Activated naive CD8-positive, alpha-beta T cell (primary cell): ENCODE results near the gene CCDC34.
"Not testable (repeated sequence)": the region's sequence is repeated elsewhere in the genome, so short reads cannot be mapped to it uniquely, and the experiment has no call there.

ENCODE experiments used
- H3K27ac Mint-ChIP-seq: one replicate; pipeline ENCODE4 v1.8.0; 2021; ENCODE audit warnings: mixed read lengths
- H3K27me3 Mint-ChIP-seq: one replicate; pipeline ENCODE4 v1.8.0; 2021; ENCODE audit warnings: mixed read lengths
- H3K36me3 Mint-ChIP-seq: one replicate; pipeline ENCODE4 v1.8.0; 2021; ENCODE audit warnings: mixed read lengths
- H3K4me1 Mint-ChIP-seq: one replicate; pipeline ENCODE4 v1.8.0; 2021; ENCODE audit warnings: low read depth, mixed read lengths
- H3K4me3 Mint-ChIP-seq: one replicate; pipeline ENCODE4 v1.8.0; 2021; ENCODE audit warnings: mild to moderate bottlenecking, mixed read lengths
- H3K9me3 Mint-ChIP-seq: one replicate; pipeline ENCODE4 v1.8.0; 2021; ENCODE audit warnings: low read depth, mixed read lengths

CCDC34 gene

GRCh38 chr11:27357250-27357649 lies 5.8 kb downstream of the CCDC34 start:
- Mint-ChIP-seq H3K4me3 (no peak overlapping the region), H3K9me3 (no peaks in the 10 kb centered on the region), H3K36me3 (peaks cover 2% of the 10 kb centered on the region), H3K27ac (no peak overlapping the region), H3K27me3 (no peaks in the 10 kb centered on the region), H3K4me1 (peaks cover 11% of the 10 kb centered on the region)

- Mint-ChIP-seq H3K9me3 (no peaks in the 10 kb centered on the region), H3K4me1 (peaks cover 6% of the 10 kb centered on the region), H3K27me3 (no peaks in the 10 kb centered on the region), H3K4me3 (no peak overlapping the region), H3K27ac (no peak overlapping the region), H3K36me3 (peaks cover 2% of the 10 kb centered on the region)
Measured at GRCh38 chr11:27356624-27357222, 6.3 kb downstream of the CCDC34 start.

DNA sequence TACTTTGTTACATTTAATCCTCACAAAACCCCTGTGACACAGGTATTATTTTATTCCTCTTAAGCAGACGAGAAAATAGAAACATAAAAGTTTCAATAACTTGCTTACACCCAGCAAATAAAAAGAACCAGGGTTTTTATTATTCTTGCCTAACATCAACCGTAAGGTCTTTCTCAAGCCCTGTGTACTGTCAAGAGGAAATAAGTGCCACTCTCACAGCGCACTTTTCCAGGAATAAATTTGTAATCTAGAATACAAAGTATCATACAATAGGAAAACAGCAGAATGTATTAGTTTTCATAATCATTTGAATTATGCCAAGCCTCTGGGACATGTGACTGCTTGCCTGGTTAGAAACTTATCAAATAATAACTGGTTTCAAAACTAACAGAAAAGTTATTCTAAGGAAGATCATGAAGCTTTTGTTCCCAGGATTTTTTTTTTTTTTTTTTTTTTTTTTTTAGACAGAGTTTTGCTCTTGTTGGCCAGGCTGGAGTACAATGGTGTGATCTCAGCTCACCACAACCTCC lies 7.4 kb downstream of the CCDC34 start:
- no peak overlapping the region for H3K4me3 Mint-ChIP-seq
- no peaks in the 10 kb centered on the region for H3K27me3 Mint-ChIP-seq
- H3K9me3 Mint-ChIP-seq, result no peaks in the 10 kb centered on the region
- peaks cover 3% of the 10 kb centered on the region for H3K4me1 Mint-ChIP-seq
- H3K27ac Mint-ChIP-seq, result no peak overlapping the region
- H3K36me3 Mint-ChIP-seq, result peaks cover 2% of the 10 kb centered on the region

GRCh38 chr11:27354359-27354965 lies 8.6 kb downstream of the CCDC34 start:
- Mint-ChIP-seq H3K9me3 (no peaks in the 10 kb centered on the region), H3K27me3 (no peaks in the 10 kb centered on the region), H3K4me1 (peaks cover 3% of the 10 kb centered on the region), H3K4me3 (no peak overlapping the region), H3K27ac (no peak overlapping the region), H3K36me3 (peaks cover 7% of the 10 kb centered on the region)

GRCh38 chr11:27353593-27354358 lies 9.2 kb downstream of the CCDC34 start:
- Mint-ChIP-seq H3K9me3 (no peaks in the 10 kb centered on the region), H3K36me3 (peaks cover 7% of the 10 kb centered on the region), H3K27me3 (no peaks in the 10 kb centered on the region), H3K4me3 (no peak overlapping the region), H3K4me1 (no peaks in the 10 kb centered on the region), H3K27ac (no peak overlapping the region)

- Mint-ChIP-seq H3K36me3 (peaks cover 9% of the 10 kb centered on the region), H3K27ac (no peak overlapping the region), H3K27me3 (no peaks in the 10 kb centered on the region), H3K9me3 (no peaks in the 10 kb centered on the region), H3K4me1 (no peaks in the 10 kb centered on the region), H3K4me3 (no peak overlapping the region)
Measured at GRCh38 chr11:27352781-27353180, 10.2 kb downstream of the CCDC34 start.

DNA sequence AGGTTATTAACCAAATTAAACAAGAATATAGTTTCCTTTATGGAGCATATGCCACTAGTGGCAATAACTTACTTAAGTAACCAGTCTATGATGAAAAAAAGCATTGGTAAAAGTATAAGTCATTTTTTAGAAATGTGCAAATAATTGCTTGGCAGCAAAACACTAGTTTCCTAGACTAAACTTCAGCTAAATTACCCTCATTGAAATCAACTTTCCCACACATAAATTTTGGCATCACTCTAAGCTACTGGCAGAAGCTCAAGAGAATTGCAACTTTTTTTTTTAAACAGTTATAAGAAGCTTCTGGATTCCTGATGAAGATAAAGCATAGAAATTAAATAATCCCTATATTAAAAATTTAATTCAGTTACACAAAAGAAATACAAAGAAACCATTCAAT lies 12.5 kb downstream of the CCDC34 start:
- Mint-ChIP-seq H3K27me3 (no peaks in the 10 kb centered on the region), H3K36me3 (peaks cover 11% of the 10 kb centered on the region)

DNA sequence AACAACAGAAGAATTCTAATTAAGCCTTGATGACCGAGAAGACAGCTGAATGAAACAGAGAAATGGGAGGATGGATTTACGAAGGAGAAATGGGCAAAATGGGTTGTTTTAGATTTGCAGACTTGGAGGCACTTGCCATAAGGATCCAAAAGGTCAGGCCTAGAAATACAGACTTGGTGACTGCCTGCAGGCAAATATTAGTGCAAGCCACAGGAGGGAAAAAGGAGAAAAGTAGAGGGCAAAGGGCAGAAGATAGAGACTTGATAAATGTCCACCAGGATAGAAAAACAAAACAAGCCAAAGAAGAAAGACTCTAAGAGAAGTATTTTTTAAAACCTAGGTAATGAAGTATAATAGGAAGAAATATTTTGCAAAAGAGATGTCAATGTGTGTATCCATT lies 13.1 kb downstream of the CCDC34 start:
- Mint-ChIP-seq H3K4me3 (no peak overlapping the region), H3K4me1 (no peaks in the 10 kb centered on the region), H3K36me3 (peaks cover 12% of the 10 kb centered on the region), H3K9me3 (no peaks in the 10 kb centered on the region), H3K27ac (no peak overlapping the region), H3K27me3 (no peaks in the 10 kb centered on the region)

More for the DNA sequence above, 12.5 kb downstream of the CCDC34 start:
- H3K4me3 Mint-ChIP-seq, result no peak overlapping the region
- no peaks in the 10 kb centered on the region for H3K4me1 Mint-ChIP-seq
- H3K9me3 Mint-ChIP-seq, result no peaks in the 10 kb centered on the region
- H3K27ac Mint-ChIP-seq, result no peak overlapping the region

GRCh38 chr11:27348340-27348873 lies 14.6 kb downstream of the CCDC34 start:
- H3K9me3 Mint-ChIP-seq, result no peaks in the 10 kb centered on the region
- no peaks in the 10 kb centered on the region for H3K4me1 Mint-ChIP-seq
- H3K27ac Mint-ChIP-seq, result no peak overlapping the region
- H3K27me3 Mint-ChIP-seq, result no peaks in the 10 kb centered on the region
- H3K4me3 Mint-ChIP-seq, result no peak overlapping the region
- peaks cover 16% of the 10 kb centered on the region for H3K36me3 Mint-ChIP-seq

DNA sequence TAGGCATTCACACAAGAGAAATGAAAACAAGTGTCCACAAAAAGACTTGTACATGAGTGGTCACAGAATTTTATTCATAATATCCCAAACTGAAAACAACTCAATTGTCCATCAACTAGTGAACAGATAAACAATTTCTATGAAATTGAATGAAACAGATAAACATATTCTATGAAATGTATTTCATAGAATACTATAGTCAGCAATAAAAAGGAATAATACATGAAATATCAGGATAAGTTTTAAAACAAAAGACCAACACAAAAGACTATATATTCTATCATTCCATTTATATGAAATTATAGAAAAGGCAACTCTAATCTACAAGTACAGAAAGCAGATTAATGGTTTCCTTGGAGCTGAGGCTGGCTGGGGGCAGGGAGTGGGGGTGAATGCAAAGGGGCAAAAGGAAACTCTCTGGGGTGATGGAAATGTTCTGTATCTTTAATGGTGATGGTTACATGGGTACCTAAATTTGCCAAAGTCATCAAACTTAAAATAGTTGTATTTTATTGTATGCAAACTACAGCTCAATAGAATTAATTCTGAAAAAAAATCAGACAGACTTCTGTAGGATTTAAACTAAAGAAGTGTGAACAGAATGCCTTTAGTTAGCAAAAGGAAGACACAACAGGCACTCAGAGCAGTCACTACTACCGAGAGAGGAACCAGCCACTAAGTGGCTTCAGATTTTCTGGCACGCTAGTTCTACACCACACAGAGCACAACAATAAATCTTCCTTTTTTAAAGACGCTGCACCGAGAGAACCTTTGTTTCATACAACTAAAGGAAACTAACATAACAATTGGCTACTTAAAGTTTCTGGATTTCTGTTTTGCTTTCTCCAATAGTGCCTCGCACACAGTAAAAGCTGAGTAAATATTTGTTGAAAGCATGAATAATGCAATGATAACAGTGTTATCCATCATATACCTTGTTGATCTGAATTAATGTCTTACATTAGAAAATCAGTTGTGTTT lies 15.4 kb downstream of the CCDC34 start:
- Mint-ChIP-seq H3K9me3 (no peaks in the 10 kb centered on the region), H3K27ac (no peak overlapping the region), H3K27me3 (no peaks in the 10 kb centered on the region), H3K4me3 (no peak overlapping the region), H3K36me3 (peaks cover 19% of the 10 kb centered on the region), H3K4me1 (no peaks in the 10 kb centered on the region)

DNA sequence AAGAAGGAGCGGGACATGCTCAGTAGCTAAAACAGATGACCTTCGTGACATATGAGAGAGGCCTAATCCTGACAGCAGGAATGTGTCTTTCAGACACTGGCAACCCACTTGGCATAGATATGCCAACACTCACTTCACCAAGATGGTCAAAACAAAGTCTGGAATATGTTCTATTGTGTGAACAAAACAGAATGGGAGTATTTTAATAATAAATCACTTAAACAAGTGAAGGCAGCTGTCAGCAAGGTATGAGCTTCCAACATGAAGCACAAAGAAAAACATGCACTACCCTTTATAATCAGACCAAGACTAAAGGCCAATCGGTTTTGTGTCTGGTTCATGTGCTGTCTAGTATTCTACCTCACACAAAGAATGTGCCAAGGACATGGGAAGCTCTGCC lies 23.1 kb downstream of the CCDC34 start:
- Mint-ChIP-seq H3K4me1 (no peaks in the 10 kb centered on the region), H3K36me3 (peaks cover 19% of the 10 kb centered on the region), H3K27ac (no peak overlapping the region), H3K9me3 (no peaks in the 10 kb centered on the region), H3K4me3 (no peak overlapping the region), H3K27me3 (no peaks in the 10 kb centered on the region)

DNA sequence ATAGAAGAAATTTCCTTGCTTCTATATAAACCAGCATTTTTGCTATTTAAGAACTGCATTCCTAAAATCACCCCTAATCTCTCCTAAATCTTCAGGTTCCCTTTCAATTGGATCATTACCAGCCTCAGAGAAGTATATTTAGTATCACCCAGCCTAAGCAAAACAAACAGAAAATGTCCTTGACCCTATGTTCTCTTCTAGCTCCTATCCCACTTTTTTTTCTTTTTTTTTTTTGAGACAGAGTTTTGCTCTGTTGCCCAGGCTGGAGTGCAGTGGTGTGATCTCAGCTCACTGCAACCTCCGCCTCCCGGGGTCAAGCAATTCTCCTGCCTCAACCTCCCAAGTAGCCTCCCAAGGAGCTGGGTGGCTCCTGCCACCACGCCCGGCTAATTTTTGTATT lies 28.3 kb downstream of the CCDC34 start:
- not testable (repeated sequence) for H3K4me1 Mint-ChIP-seq, H3K4me3 Mint-ChIP-seq, H3K27me3 Mint-ChIP-seq, H3K9me3 Mint-ChIP-seq, H3K27ac Mint-ChIP-seq
- H3K36me3 Mint-ChIP-seq, result peaks cover 12% of the 10 kb centered on the region

- no peak overlapping the region for H3K4me3 Mint-ChIP-seq
- no peaks in the 10 kb centered on the region for H3K4me1 Mint-ChIP-seq
- H3K9me3 Mint-ChIP-seq, result no peaks in the 10 kb centered on the region
- no peak overlapping the region for H3K27ac Mint-ChIP-seq
- H3K36me3 Mint-ChIP-seq, result peaks cover 9% of the 10 kb centered on the region
- H3K27me3 Mint-ChIP-seq, result no peaks in the 10 kb centered on the region
Measured at GRCh38 chr11:27331981-27332380, 31.0 kb downstream of the CCDC34 start.

GRCh38 chr11:27330633-27331270 lies 32.3 kb downstream of the CCDC34 start:
- Mint-ChIP-seq H3K27ac (no peak overlapping the region), H3K4me3 (no peak overlapping the region), H3K36me3 (peaks cover 3% of the 10 kb centered on the region), H3K9me3 (peaks cover 3% of the 10 kb centered on the region), H3K27me3 (no peaks in the 10 kb centered on the region), H3K4me1 (no peaks in the 10 kb centered on the region)
